Measurements from ENCODE around the gene COL6A6. TPM values are rescaled to one million over a fixed set of nuclear protein-coding genes. Genes with fewer than 3 reads are reported as not detected.

COL6A6 gene
- total RNA-seq, 2 experiments from 2014 or later, result not detected

DNA sequence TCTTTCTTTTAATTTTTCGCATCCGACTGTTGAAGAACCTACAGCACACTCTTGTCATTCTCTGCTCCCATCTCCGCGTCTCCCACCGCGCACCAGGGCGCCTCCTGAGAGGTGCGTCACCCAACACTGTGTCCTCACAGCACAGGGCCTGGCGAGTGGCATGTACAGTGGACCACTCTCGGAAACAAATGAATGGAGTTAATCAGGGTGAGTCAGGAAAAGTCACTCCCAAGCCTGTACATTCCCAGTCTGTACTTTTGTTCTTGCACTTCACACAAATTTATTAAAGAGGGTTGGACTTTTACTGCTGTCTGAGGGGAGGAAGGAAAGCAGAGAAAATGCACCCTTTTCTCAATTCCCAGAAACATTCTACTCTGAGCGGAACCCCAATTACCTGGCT is 625 bp downstream of the COL6A6 start:
- H3K4me1 ChIP-seq (ENCODE audit: insufficient read depth, low read length), result no peaks in the 10 kb centered on the region
- H3K27me3 Mint-ChIP-seq, result peaks cover 60% of the 10 kb centered on the region
- intact Hi-C loops (cut with DNase I, micrococcal nuclease), result no loop called here
- TF ChIP-seq, protein P1, sequence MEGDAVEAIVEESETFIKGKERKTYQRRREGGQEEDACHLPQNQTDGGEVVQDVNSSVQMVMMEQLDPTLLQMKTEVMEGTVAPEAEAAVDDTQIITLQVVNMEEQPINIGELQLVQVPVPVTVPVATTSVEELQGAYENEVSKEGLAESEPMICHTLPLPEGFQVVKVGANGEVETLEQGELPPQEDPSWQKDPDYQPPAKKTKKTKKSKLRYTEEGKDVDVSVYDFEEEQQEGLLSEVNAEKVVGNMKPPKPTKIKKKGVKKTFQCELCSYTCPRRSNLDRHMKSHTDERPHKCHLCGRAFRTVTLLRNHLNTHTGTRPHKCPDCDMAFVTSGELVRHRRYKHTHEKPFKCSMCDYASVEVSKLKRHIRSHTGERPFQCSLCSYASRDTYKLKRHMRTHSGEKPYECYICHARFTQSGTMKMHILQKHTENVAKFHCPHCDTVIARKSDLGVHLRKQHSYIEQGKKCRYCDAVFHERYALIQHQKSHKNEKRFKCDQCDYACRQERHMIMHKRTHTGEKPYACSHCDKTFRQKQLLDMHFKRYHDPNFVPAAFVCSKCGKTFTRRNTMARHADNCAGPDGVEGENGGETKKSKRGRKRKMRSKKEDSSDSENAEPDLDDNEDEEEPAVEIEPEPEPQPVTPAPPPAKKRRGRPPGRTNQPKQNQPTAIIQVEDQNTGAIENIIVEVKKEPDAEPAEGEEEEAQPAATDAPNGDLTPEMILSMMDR (IDR thresholded peaks at IDR 0.05), result no peak
- CTCF ChIA-PET, result no interaction called here
- DNase-seq (no peak), ATAC-seq (ENCODE audit: poor library complexity) (no peak)
- H3K9me3 ChIP-seq (ENCODE audit: control insufficient read depth in 1 of 2, insufficient read depth in 1 of 2, low read length in 2 of 2), result peaks cover 0 to 9% of the 10 kb centered on the region in 2 experiments
- H3K36me3 Mint-ChIP-seq (ENCODE audit: low read depth), result no peaks in the 10 kb centered on the region
- no peak overlapping the region for H3K4me3 ChIP-seq (ENCODE audit: low read length)
- H3K27ac ChIP-seq (ENCODE audit: low read depth in 1 of 2, low read length in 2 of 2), result no peak overlapping the region
- H3K4me3 Mint-ChIP-seq, result no peak overlapping the region
- no peaks in the 10 kb centered on the region for H3K4me1 Mint-ChIP-seq (ENCODE audit: low read depth)
- peaks cover 14 to 32% of the 10 kb centered on the region in 2 experiments for H3K27me3 ChIP-seq (ENCODE audit: control insufficient read depth in 1 of 2, insufficient read depth in 2 of 2, low read length in 2 of 2)
- POLR2A ChIA-PET, result no interaction called here
- no peaks in the 10 kb centered on the region for H3K9me3 Mint-ChIP-seq
- no peaks in the 10 kb centered on the region for H3K36me3 ChIP-seq (ENCODE audit: insufficient read depth, low read length)
- no peak overlapping the region for H3K27ac Mint-ChIP-seq

DNA sequence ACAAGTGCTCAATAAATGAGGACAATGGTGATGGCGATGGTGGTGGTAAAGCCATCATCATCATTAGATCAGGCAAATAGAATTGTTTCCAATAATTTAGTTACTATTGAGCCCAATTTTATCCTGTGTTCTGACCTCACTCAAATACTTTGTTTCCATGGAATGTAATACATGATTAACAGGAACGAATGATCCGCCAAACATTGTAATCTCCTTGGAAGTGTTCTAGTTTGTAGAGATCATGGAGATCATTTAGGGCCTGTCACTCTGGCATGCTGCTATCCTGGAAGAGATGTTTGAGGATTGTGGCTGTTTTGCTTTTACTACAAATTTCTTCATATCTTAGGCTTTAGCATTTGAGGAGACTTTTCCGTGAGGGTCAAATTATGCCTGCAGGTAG is 2.8 kb downstream of the COL6A6 start:
- ChIA-PET CTCF (no interaction called here), POLR2A (no interaction called here)

DNA sequence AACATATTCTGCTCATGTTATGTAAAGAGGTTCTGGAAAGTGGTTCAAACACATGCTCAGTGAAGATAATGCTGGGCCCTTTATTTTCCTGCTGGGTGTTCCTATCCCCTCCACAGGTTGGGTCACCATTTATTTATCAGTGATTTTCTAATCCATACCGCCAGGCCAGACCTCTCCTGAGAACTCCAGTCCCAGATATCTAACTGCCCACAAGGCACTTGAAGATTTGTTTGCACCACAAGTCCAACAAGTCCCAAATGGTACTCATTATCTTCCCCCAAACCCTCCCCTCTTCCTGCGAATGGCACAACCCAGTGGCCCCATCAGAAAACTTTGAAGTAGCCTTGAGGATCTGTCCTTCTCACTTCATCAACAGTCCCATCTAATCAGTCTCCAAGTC is 5.4 kb downstream of the COL6A6 start:
- POLR2A ChIA-PET, result no interaction called here
- no peak overlapping the region for H3K4me3 Mint-ChIP-seq
- H3K36me3 Mint-ChIP-seq (ENCODE audit: low read depth), result no peaks in the 10 kb centered on the region
- Histone ChIP-seq H3K4me3 (ENCODE audit: low read length) (no peak overlapping the region), H3K27ac (ENCODE audit: low read depth in 1 of 2, low read length in 2 of 2) (no peak overlapping the region), H3K4me1 (ENCODE audit: insufficient read depth, low read length) (no peaks in the 10 kb centered on the region), H3K27me3 (ENCODE audit: control insufficient read depth in 1 of 2, insufficient read depth in 2 of 2, low read length in 2 of 2) (peaks cover 11 to 12% of the 10 kb centered on the region in 2 experiments), H3K9me3 (ENCODE audit: control insufficient read depth in 1 of 2, insufficient read depth in 1 of 2, low read length in 2 of 2) (peaks cover 0 to 2% of the 10 kb centered on the region in 2 experiments), H3K36me3 (ENCODE audit: insufficient read depth, low read length) (no peaks in the 10 kb centered on the region)
- peaks cover 46% of the 10 kb centered on the region for H3K27me3 Mint-ChIP-seq
- CTCF ChIA-PET, result no interaction called here
- H3K27ac Mint-ChIP-seq, result no peak overlapping the region
- H3K4me1 Mint-ChIP-seq (ENCODE audit: low read depth), result no peaks in the 10 kb centered on the region
- no peak for ATAC-seq (ENCODE audit: poor library complexity)
- H3K9me3 Mint-ChIP-seq, result no peaks in the 10 kb centered on the region
- intact Hi-C loops (cut with DNase I, micrococcal nuclease), result no loop called here
- TF ChIP-seq, protein P1 (IDR thresholded peaks at IDR 0.05), result no peak
- no peak for DNase-seq

More for the DNA sequence above, 2.8 kb downstream of the COL6A6 start:
- Mint-ChIP-seq H3K27me3 (peaks cover 61% of the 10 kb centered on the region), H3K36me3 (ENCODE audit: low read depth) (no peaks in the 10 kb centered on the region), H3K9me3 (no peaks in the 10 kb centered on the region), H3K4me3 (no peak overlapping the region), H3K4me1 (ENCODE audit: low read depth) (no peaks in the 10 kb centered on the region), H3K27ac (no peak overlapping the region)
- intact Hi-C loops (cut with DNase I, micrococcal nuclease), result no loop called here
- DNase-seq (no peak), ATAC-seq (ENCODE audit: poor library complexity) (no peak)
- TF ChIP-seq, protein P1 (IDR thresholded peaks at IDR 0.05), result no peak
- no peaks in the 10 kb centered on the region for H3K4me1 ChIP-seq (ENCODE audit: insufficient read depth, low read length)
- H3K4me3 ChIP-seq (ENCODE audit: low read length), result no peak overlapping the region
- peaks cover 18 to 32% of the 10 kb centered on the region in 2 experiments for H3K27me3 ChIP-seq (ENCODE audit: control insufficient read depth in 1 of 2, insufficient read depth in 2 of 2, low read length in 2 of 2)
- no peak overlapping the region for H3K27ac ChIP-seq (ENCODE audit: low read depth in 1 of 2, low read length in 2 of 2)
- peaks cover 0 to 9% of the 10 kb centered on the region in 2 experiments for H3K9me3 ChIP-seq (ENCODE audit: control insufficient read depth in 1 of 2, insufficient read depth in 1 of 2, low read length in 2 of 2)
- H3K36me3 ChIP-seq (ENCODE audit: insufficient read depth, low read length), result no peaks in the 10 kb centered on the region
